Cardiac fibroblast (primary cell): ENCODE results near the gene TRIM8.

ENCODE experiments used
- DNase-seq, 2 donors: peaks; one replicate each; pipeline versions ENCODE4 v3.0.0 to v3.0.0-alpha.2; 2010; ENCODE audit warnings: low read depth in 2 of 2
- H3K4me3 ChIP-seq, 2 donors: replicated peaks in 1 of 2; 1 replicate in 1 of 2; 2 replicates in 1 of 2; pipeline ENCODE4 v1.5.1; 2011; ENCODE audit warnings: low read depth in 2 of 2, low read length in 2 of 2, mild to moderate bottlenecking in 2 of 2, moderate library complexity in 1 of 2
- CTCF ChIP-seq: IDR thresholded peaks from one replicate; pipeline ENCODE4 v1.5.1; 2011; ENCODE audit warnings: low read depth, mild to moderate bottlenecking, low read length, inconsistent platforms

TRIM8 gene

GRCh38 chr10:102605712-102606111 is 38.6 kb upstream of the TRIM8 start:
- TF ChIP-seq CTCF, result no peak
- no peak for DNase-seq
- no peak overlapping the region for H3K4me3 ChIP-seq

DNA sequence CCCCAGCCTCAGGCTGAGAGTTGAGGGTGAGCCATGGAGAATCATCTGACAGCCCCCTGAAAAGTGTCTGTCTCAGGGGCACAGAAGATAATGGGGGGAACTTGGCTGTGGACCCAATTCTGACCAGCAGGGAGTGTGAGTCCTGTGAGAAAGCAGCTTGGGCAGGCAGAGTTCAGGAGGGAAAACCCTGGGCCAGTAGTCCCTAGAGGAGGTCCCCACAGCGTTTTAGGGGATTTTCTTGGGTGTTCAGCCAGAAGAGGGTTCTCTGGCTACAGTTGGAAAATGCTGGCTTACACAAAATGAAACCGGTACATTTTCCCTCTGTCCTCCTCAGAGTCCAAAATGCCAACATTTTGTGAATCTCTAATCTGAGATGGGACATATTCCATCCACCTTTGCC is 35.8 kb upstream of the TRIM8 start:
- H3K4me3 ChIP-seq, result no peak overlapping the region
- DNase-seq, result no peak
- peak; percentile 6 for TF ChIP-seq CTCF

GRCh38 chr10:102610441-102610887 is 33.8 kb upstream of the TRIM8 start:
- peak in 1 of 2 donors; percentile 59 for DNase-seq
- no peak for TF ChIP-seq CTCF
- no peak overlapping the region for H3K4me3 ChIP-seq

- no peak overlapping the region for H3K4me3 ChIP-seq
- no peak for TF ChIP-seq CTCF
- DNase-seq, result peak in 1 of 2 donors; percentile 74
Observed at GRCh38 chr10:102611514-102612087, 32.7 kb upstream of the TRIM8 start.

DNA sequence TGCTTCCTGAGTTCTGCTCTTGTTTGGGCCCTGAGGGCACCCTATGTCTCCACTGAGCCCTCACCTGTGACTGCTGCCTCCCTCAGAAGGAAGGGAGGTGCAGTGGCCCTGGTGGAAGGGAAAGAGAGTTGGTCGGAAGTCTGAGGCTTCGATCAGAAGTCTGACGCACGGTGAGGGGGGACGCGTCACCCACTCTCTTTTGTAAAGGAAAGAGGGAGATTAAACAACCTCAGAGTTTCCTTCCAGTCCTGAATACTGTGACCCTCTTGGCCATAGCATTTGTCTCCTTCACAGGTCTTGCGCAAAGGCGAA is 31.4 kb upstream of the TRIM8 start:
- no peak for DNase-seq
- H3K4me3 ChIP-seq, result no peak overlapping the region
- no peak for TF ChIP-seq CTCF

- no peak for DNase-seq
- no peak for TF ChIP-seq CTCF
- no peak overlapping the region for H3K4me3 ChIP-seq
Observed at GRCh38 chr10:102613286-102613685, 31.0 kb upstream of the TRIM8 start.

GRCh38 chr10:102613785-102614184 is 30.5 kb upstream of the TRIM8 start:
- no peak for DNase-seq
- no peak overlapping the region for H3K4me3 ChIP-seq
- no peak for TF ChIP-seq CTCF
